Measurements from ENCODE around the gene NDEL1.
"Not testable (repeated sequence)": the region's sequence is repeated elsewhere in the genome, so short reads cannot be mapped to it uniquely, and the experiment has no call there.

The NDEL1 gene

GRCh38 chr17:8435245-8436168 lies at the start of gene NDEL1:
TSS of gene NDEL1 (plus strand) at chr17:8435884. CDS start at chr17:8444272, 8,388 bp downstream.
- DNase-seq (ENCODE audit: low read depth): peak; percentile 96

- DNase-seq (ENCODE audit: low read depth): no peak
Measured at GRCh38 chr17:8386841-8387240, 48.8 kb upstream of the NDEL1 start.

- DNase-seq (ENCODE audit: low read depth): no peak
Measured at GRCh38 chr17:8387914-8388651, 47.6 kb upstream of the NDEL1 start.

GRCh38 chr17:8391711-8392110 lies 44.0 kb upstream of the NDEL1 start:
- no peak for DNase-seq (ENCODE audit: low read depth)

GRCh38 chr17:8392274-8392673 lies 43.4 kb upstream of the NDEL1 start:
- DNase-seq (ENCODE audit: low read depth): no peak

GRCh38 chr17:8392674-8393469 lies 42.8 kb upstream of the NDEL1 start:
- no peak for DNase-seq (ENCODE audit: low read depth)

- DNase-seq (ENCODE audit: low read depth): no peak
Measured at GRCh38 chr17:8393470-8394231, 42.0 kb upstream of the NDEL1 start.

- DNase-seq (ENCODE audit: low read depth): not testable (repeated sequence)
Measured at GRCh38 chr17:8394497-8394896, 41.2 kb upstream of the NDEL1 start.

GRCh38 chr17:8397636-8398035 lies 38.0 kb upstream of the NDEL1 start, which contains the start of gene RNF222:
TSS of gene RNF222 (minus strand) at chr17:8397827. CDS start at chr17:8393461, 4,366 bp downstream.
- DNase-seq (ENCODE audit: low read depth): no peak

GRCh38 chr17:8398980-8399379 lies 36.7 kb upstream of the NDEL1 start:
- no peak for DNase-seq (ENCODE audit: low read depth)

- no peak for DNase-seq (ENCODE audit: low read depth)
Measured at GRCh38 chr17:8401107-8401506, 34.6 kb upstream of the NDEL1 start.

- DNase-seq (ENCODE audit: low read depth): no peak
Measured at GRCh38 chr17:8402921-8403536, 32.7 kb upstream of the NDEL1 start.

GRCh38 chr17:8405499-8406016 lies 30.1 kb upstream of the NDEL1 start:
- DNase-seq (ENCODE audit: low read depth): no peak

GRCh38 chr17:8406174-8406573 lies 29.5 kb upstream of the NDEL1 start:
- no peak for DNase-seq (ENCODE audit: low read depth)

GRCh38 chr17:8408371-8408770 lies 27.3 kb upstream of the NDEL1 start:
- no peak for DNase-seq (ENCODE audit: low read depth)

GRCh38 chr17:8409966-8410882 lies 25.5 kb upstream of the NDEL1 start:
- DNase-seq (ENCODE audit: low read depth): peak; percentile 70

- DNase-seq (ENCODE audit: low read depth): no peak
Measured at GRCh38 chr17:8410883-8411238, 24.8 kb upstream of the NDEL1 start.

- DNase-seq (ENCODE audit: low read depth): no peak
Measured at GRCh38 chr17:8412089-8412488, 23.6 kb upstream of the NDEL1 start.

- no peak for DNase-seq (ENCODE audit: low read depth)
Measured at GRCh38 chr17:8413328-8413727, 22.4 kb upstream of the NDEL1 start.

- no peak for DNase-seq (ENCODE audit: low read depth)
Measured at GRCh38 chr17:8413938-8414337, 21.7 kb upstream of the NDEL1 start.

Measured in GM04504 (cell line).